ENCODE data around the gene TET1.
"Not testable (repeated sequence)": the region's sequence is repeated elsewhere in the genome, so short reads cannot be mapped to it uniquely, and the experiment has no call there.

DNA sequence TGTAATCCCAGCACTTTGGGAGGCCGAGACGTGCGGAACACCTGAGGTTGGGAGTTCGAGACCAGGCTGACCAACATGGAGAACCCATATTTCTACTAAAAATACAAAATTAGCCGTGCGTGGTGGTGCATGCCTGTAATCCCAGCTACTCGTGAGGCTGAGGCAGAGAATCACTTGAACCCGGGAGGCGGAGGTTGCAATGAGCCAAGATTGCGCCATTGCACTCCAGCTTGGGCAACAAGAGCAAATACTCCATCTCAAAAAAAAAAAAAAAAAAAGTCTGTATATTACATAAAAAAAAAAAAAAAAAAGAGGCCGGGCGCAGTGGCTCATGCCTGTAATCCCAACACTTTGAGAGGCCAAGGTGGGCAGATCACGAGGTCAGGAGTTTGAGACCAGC, 152.9 kb downstream of the TET1 start:
- TF ChIP-seq POU2F2, POLR2A (IDR thresholded peaks at IDR 0.05; ENCODE audit: low read depth, low read length): not testable (repeated sequence)

All from GM12891 (cell line).